Activated T-helper 1 cell treated with anti-CD3 and anti-CD28 coated beads, Interleukin-12 subunit alpha, Interleukin-12 subunit beta, Interleukin-2, Interleukin-4 antibody, amounts not matched to agents 30 ng/mL and 10 ng/mL and 1 ng/mL, durations not matched to agents 14 hours and 24 hours and 36 hours (primary cell): ENCODE results near the gene PSMA7. TPM values are rescaled to one million over a fixed set of nuclear protein-coding genes. Genes with fewer than 3 reads are reported as not detected.
"Not testable (repeated sequence)": the region's sequence is repeated elsewhere in the genome, so short reads cannot be mapped to it uniquely, and the experiment has no call there.

ENCODE experiments used
- DNase-seq: peaks from one replicate; pipeline ENCODE4 v3.0.0; 2021; ENCODE audit warnings: low spot score
- H3K27ac Mint-ChIP-seq: one replicate; pipeline ENCODE4 v1.8.0; 2021; ENCODE audit warnings: mild to moderate bottlenecking, mixed read lengths
- H3K27me3 Mint-ChIP-seq: one replicate; pipeline ENCODE4 v1.8.0; 2022; ENCODE audit warnings: mild to moderate bottlenecking, moderate library complexity, mixed read lengths; ENCODE audit not compliant: insufficient read depth
- H3K36me3 Mint-ChIP-seq: one replicate; pipeline ENCODE4 v1.8.0; 2021; ENCODE audit warnings: low read depth, mixed read lengths
- H3K4me1 Mint-ChIP-seq: one replicate; pipeline ENCODE4 v1.8.0; 2021; ENCODE audit warnings: low read depth, mixed read lengths
- H3K4me3 Mint-ChIP-seq: one replicate; pipeline ENCODE4 v1.8.0; 2021; ENCODE audit warnings: mild to moderate bottlenecking, moderate library complexity, mixed read lengths
- H3K9me3 Mint-ChIP-seq: one replicate; pipeline ENCODE4 v1.8.0; 2021; ENCODE audit warnings: mixed read lengths
- intact Hi-C: fragments of 100-400 bp; cut with micrococcal nuclease; formaldehyde crosslinking; loops from one replicate; pipeline ENCODE4 v1.15.1; 2024
- total RNA-seq: library from RNA; stranded (reverse); gene quantifications from 2 replicates; pipeline ENCODE4 v1.2.3, GENCODE V29; 2022

PSMA7 gene
- total RNA-seq, 1 donor from 2014 or later = 444 TPM

DNA sequence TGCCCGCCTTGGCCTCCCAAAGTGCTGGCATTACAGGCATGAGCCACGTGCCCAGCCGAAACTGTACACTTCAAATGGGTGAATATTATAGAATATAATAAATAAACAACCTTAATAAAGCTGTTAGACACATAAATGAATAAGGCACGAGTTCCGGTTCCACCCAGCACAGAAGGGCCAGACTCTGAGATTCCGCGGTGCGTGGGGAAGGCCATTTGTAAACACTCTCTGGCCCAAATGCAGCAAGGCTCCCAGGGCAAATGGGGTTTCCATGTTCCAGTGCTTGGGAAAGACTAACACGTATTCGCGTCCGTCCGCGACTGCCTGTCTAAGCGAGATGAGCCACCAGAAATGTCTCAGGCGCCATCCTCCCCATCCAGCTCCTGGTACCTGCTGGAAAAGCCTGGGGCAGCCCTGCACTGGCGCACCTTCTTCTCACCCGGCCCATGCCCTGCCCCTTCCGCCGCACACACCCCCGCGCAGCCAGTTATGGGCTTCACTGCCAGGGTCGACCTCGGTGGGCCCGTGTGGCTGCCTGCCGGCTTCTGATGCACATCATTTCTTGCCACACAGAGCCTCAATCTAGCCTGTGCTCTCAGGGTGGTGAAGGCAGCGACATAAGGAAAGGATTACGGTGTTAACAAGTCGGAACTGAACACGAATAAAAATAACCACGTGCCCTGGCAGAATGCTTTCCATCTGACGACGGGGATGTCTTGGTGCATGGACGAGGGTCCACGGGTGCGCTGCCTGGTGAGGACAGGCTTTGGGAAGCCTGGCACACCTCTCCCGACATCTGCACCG is 26.4 kb downstream of the PSMA7 start:
- no peak overlapping the region for H3K4me3 Mint-ChIP-seq
- no peak overlapping the region for H3K27ac Mint-ChIP-seq
- no peak for DNase-seq
- peaks cover 14% of the 10 kb centered on the region for H3K9me3 Mint-ChIP-seq
- intact Hi-C loops = no loop called here
- peaks cover 11% of the 10 kb centered on the region for H3K4me1 Mint-ChIP-seq
- no peaks in the 10 kb centered on the region for H3K27me3 Mint-ChIP-seq
- H3K36me3 Mint-ChIP-seq = peaks cover 2% of the 10 kb centered on the region

DNA sequence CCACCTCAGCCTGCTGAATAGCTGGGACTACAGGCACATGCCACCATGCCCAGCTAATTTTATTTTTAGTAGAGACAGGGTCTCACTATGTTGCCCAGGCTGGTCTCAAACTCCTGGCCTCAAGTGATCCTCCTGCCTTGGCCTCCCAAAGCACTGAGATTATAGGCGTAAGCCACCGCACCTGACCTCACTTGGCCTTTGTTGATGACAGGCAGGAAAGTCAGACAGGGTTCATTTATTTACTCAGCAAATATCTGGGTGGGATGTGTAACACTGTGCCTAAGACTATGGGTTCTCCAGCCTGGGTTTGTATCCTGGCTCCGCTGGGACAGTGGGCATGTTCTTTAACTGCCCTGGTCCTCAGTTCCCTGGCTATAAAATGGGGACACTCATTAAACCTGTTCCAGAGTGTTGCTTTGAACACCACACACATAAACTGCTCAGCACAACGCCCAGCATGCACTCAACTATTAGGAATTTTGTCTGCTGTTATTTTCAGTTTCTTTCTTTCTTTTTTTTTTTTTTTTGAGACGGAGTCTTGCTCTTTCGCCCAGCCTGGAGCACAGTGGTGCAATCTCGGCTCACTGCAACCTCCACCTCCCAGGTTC is 27.3 kb downstream of the PSMA7 start:
- DNase-seq, H3K36me3 Mint-ChIP-seq, H3K4me1 Mint-ChIP-seq, intact Hi-C loops, H3K27ac Mint-ChIP-seq, H3K27me3 Mint-ChIP-seq, H3K4me3 Mint-ChIP-seq: not testable (repeated sequence)
- H3K9me3 Mint-ChIP-seq = peaks cover 19% of the 10 kb centered on the region

DNA sequence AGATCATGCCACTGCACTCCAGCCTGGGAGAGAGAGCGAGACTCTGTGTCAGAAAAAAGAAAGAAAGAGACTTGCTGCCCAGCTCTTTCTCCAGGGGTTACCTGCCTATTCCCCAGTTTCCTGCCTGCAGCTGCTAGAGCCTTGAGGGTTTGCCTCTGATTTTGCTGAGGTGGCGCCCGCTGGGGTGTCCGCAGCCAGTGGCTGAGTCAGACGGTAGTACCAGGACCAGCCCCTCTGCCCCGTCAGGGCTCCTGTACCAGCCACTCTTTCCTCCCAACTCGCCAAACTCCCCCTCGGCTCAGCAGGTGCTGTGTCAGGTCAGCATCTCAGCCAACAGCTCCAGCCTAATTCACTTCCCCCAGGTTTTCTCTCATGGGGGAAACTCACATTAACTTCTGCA is 28.3 kb downstream of the PSMA7 start:
- intact Hi-C loops = no loop called here
- Mint-ChIP-seq H3K4me1 (no peaks in the 10 kb centered on the region), H3K27ac (no peak overlapping the region), H3K36me3 (peaks cover 2% of the 10 kb centered on the region), H3K4me3 (no peak overlapping the region), H3K9me3 (peaks cover 25% of the 10 kb centered on the region), H3K27me3 (no peaks in the 10 kb centered on the region)
- DNase-seq = no peak

DNA sequence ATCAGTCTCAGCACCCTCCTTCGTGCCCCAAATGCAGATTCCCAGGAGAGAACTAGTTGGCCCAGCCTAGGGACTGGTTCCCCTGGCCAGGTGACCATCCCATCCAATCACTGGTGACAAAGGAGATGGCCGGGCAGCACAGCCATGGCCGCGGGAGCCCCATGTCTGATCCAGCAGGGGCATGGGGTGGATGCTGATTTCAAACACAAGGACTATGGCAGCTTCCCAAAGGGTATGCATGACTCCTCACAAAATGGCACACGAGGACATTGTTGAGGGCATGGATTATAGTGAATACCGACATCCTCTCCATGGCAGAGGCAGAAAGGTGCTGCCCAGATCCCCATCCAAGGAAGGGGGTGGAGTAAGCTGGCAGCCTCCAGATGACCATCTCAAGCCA is 30.8 kb downstream of the PSMA7 start:
- peaks cover 4% of the 10 kb centered on the region for H3K36me3 Mint-ChIP-seq
- no peak overlapping the region for H3K27ac Mint-ChIP-seq
- H3K4me1 Mint-ChIP-seq = no peaks in the 10 kb centered on the region
- no peak overlapping the region for H3K4me3 Mint-ChIP-seq
- H3K9me3 Mint-ChIP-seq = peaks cover 47% of the 10 kb centered on the region
- H3K27me3 Mint-ChIP-seq = no peaks in the 10 kb centered on the region
- intact Hi-C loops = no loop called here
- DNase-seq = no peak

DNA sequence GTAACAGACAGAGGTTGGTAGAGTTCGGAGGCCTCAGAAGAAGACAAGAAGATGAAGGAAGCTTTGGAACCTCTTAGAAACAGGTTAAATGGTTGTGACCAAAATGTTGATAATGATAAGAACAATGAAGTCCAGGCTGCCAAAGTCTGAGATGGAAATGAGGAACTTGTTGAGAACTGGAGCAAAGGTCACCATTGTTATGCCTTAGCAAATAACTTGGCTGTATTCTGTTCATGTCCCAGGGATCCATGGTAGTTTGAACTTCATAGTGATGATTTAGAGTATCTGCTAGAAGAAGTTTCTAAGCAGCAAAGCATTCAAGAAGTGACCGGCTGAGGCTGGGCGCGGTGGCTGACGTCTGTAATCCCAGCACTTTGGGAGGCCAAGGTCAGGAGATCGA is 32.0 kb downstream of the PSMA7 start:
- Mint-ChIP-seq H3K4me3 (no peak overlapping the region), H3K9me3 (peaks cover 55% of the 10 kb centered on the region), H3K36me3 (peaks cover 5% of the 10 kb centered on the region), H3K4me1 (no peaks in the 10 kb centered on the region), H3K27me3 (no peaks in the 10 kb centered on the region), H3K27ac (no peak overlapping the region)
- intact Hi-C loops = no loop called here
- no peak for DNase-seq

DNA sequence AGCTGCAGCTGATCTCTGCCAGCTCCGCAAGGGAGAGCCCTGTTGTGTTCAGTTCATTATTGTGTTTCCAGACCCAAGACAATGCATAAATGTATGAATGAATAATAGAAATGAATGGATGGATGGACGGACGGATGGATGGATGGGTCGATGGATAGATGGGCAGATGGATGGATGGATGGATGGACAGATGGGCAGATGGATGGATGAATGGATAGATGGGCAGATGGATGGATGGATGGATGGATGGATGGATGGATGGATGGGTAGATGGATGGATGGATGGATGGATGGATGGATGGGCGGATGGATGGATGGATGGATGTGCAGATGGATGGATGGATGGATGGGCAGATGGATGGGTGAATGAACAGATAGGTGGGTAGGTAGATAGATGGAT is 37.6 kb downstream of the PSMA7 start:
- peaks cover 53% of the 10 kb centered on the region for H3K9me3 Mint-ChIP-seq

DNA sequence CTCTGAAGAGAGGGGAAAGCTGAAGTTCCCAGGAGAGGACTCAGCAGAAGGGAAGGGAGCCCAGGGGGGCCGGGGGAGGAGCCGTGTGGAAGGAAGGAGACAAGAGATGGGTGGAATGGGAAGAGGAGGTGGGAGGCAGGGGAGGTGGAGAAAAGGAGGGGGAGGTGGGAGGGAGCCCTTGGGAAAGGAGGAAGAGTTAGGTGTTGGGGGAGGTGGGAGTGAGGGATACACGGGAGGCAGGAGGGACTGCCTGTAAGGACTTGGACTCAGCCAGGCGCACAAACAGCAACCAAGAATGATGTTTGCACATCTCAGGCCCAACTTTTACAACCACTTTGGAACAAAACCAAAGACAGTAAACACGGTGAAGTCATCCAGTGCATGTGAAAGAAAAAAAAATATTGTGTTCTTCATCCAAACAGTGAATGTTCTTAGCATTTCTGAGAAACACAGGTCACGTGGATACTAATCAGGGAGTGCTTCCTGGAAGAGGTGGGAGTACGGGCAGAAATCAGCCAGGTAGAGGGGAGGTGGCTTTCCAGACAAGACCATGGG is 38.3 kb downstream of the PSMA7 start:
- DNase-seq = no peak
- Mint-ChIP-seq H3K9me3 (peaks cover 55% of the 10 kb centered on the region), H3K4me1 (no peaks in the 10 kb centered on the region), H3K27me3 (no peaks in the 10 kb centered on the region), H3K27ac (no peak overlapping the region), H3K4me3 (no peak overlapping the region), H3K36me3 (peaks cover 3% of the 10 kb centered on the region)
- intact Hi-C loops = no loop called here

More for the DNA sequence above, 37.6 kb downstream of the PSMA7 start:
- H3K27me3 Mint-ChIP-seq = no peaks in the 10 kb centered on the region
- DNase-seq = no peak
- no peaks in the 10 kb centered on the region for H3K4me1 Mint-ChIP-seq
- no peak overlapping the region for H3K4me3 Mint-ChIP-seq
- H3K27ac Mint-ChIP-seq = no peak overlapping the region
- intact Hi-C loops = no loop called here
- H3K36me3 Mint-ChIP-seq = peaks cover 3% of the 10 kb centered on the region

DNA sequence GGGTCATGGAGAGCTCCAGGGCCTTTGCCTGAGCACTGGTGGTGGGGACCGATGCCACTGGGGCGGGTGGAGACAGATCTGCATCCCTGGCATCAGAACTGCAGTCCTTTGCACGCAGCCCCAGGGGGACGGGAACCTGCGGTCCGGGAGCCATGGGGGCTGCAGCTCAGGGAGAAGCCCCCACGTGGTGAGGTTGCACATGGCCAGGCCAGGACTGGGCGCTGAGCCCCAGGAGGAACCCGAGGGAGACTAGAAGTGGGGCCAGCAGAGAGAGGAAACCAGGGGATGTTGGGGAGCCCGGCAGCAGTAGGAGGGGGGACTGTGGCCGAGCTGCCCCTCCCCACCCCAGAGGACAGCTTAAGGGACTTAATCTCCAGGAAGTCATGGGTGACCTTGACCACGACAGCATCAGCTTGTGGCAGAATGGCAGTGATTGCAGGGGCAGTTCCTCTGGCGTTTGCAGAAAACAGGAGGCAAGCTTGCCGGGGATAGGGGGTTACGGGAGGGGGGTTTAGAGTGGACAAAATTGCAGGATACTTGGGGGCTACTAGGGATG is 38.9 kb downstream of the PSMA7 start:
- Mint-ChIP-seq H3K9me3 (peaks cover 54% of the 10 kb centered on the region), H3K4me3 (no peak overlapping the region), H3K36me3 (peaks cover 3% of the 10 kb centered on the region), H3K4me1 (no peaks in the 10 kb centered on the region), H3K27me3 (no peaks in the 10 kb centered on the region), H3K27ac (no peak overlapping the region)
- intact Hi-C loops = no loop called here
- DNase-seq = no peak

DNA sequence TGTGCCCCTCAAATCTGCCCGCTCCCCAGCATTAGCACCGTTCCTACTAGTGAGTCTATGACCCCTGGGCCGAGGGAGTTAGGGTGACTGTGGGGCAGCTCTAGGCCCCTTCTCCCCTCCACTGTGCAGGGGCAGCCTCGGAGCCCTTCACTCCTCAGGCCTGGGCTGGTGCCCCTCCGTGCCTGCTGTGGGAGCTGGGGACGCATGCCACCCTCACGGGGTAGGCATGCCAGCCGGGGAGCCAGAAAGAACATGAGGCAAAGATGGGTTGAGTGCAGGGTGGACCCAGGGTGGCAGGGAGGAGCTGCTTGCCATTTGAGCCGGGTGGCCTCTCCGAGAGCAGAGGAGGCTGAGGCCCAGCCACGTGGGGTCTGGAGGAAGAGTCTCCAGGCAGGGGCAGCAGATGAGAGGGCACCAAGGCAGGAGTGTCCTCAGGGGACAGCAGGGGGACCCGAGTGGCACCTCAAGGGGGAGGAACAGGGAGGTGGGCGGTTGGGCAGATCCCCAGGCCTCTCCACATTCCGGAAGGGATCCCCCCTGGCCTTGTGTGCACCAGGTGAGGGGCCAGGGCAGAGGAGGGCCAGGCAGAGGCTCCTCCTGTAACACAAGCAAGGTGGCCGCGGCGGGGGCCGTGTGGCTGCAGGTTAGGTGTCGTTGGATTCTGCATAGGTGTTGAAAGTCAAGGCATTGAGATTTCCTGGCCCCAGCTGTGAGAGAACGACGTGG is 39.5 kb downstream of the PSMA7 start:
- H3K27ac Mint-ChIP-seq = no peak overlapping the region
- intact Hi-C loops = no loop called here
- peaks cover 1% of the 10 kb centered on the region for H3K36me3 Mint-ChIP-seq
- H3K27me3 Mint-ChIP-seq = no peaks in the 10 kb centered on the region
- no peaks in the 10 kb centered on the region for H3K4me1 Mint-ChIP-seq
- no peak for DNase-seq
- peaks cover 48% of the 10 kb centered on the region for H3K9me3 Mint-ChIP-seq
- no peak overlapping the region for H3K4me3 Mint-ChIP-seq

DNA sequence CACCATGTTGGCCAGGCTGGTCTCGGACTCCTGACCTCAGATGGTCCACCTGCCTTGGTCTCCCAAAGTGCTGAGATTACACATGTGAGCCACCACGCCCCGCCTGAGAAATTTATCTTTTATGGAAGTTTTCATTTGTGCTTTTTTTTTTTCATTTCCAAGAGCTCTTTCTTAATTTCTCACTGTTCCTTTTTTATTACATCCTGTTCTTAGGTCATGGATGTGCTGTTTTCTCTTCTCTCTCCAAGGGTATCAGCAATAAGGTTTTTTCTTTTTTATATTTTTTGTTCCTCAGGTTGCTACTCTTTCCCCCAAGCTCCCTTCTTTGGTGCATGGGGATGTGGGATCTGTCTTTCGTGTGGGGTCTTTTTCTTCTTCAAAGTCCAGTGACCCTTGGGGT is 42.1 kb downstream of the PSMA7 start:
- intact Hi-C loops = no loop called here
- no peak for DNase-seq
- Mint-ChIP-seq H3K4me1 (no peaks in the 10 kb centered on the region), H3K9me3 (peaks cover 28% of the 10 kb centered on the region), H3K27ac (no peak overlapping the region), H3K36me3 (no peaks in the 10 kb centered on the region), H3K4me3 (no peak overlapping the region), H3K27me3 (no peaks in the 10 kb centered on the region)

DNA sequence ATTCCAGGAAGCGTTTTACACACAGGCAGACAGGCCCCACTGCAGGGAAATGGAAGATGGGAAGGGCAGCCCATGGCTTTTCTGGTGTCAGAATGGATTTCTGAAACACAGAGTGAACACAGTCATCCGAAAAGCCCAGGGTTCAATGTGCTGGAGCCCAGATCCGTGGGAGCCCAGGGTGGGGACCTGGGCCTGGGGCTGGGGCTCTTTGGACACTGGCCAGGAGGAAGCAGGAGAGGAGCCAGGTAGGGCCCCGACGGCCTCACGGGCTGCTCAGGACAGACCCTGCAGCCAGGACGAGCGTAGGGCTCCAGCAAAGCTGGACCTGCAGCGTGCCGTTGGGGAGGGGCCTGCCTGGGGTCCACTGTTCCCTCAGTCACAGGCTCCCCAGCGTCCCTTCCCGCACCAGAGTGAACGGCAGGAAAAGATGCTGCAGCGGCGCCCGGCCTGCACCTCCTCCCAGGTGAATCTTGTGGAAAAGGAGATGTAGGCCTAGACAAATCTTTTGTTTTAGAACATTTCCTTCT is 45.2 kb downstream of the PSMA7 start:
- Mint-ChIP-seq H3K27ac (no peak overlapping the region), H3K4me3 (no peak overlapping the region), H3K9me3 (peaks cover 17% of the 10 kb centered on the region), H3K4me1 (no peaks in the 10 kb centered on the region), H3K36me3 (no peaks in the 10 kb centered on the region), H3K27me3 (no peaks in the 10 kb centered on the region)
- no peak for DNase-seq
- intact Hi-C loops = no loop called here

DNA sequence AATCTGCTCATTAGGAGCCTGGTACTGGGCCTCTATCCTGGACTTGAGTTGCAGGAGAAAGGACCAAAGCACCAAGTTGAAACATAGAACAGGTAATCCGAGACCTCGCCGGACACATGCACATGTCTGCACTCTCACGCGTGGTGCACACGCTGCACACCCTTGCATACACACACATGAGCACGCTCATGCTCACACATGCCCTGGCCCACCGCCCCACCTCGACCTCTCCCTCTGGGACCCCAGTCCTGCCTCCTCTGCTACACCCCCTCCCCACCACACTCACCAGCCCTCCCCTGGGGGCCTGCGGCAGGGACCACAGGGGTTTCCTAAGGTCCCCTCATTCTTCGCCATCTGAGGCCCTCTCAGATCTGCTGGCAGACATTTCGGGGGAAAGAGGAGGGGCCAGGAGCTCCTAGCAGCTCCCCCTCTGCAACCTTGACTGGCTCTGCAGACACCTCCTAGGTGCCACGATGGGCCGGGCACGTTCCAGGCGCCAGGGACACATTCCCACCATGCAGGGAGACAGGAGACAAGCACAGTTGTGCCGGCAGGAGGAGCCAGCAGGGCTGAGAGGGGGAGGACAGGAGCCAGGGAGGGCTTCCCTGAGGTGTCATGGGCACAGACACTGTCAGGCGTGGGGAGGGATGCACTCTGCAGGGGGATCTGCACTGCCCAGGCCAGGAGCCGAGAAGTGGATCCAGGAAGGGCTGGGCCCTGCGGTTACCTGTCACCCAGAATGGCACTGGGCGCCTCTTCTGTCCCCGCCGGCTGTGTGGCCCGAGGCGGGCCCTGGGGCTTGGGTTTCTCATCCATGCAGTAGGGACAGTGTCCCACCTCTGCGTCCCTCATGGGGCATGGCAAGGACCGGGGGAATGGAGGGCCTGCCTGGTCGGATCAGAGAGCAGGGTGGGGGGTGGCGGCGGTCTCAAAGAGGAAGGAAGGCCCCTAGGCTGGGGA is 46.5 kb downstream of the PSMA7 start:
- Mint-ChIP-seq H3K27me3 (no peaks in the 10 kb centered on the region), H3K9me3 (peaks cover 22% of the 10 kb centered on the region), H3K36me3 (peaks cover 4% of the 10 kb centered on the region), H3K4me3 (no peak overlapping the region), H3K4me1 (no peaks in the 10 kb centered on the region), H3K27ac (no peak overlapping the region)
- intact Hi-C loops = no loop called here
- DNase-seq = no peak
